ENCODE results near the gene DRD2. TPM values are rescaled to one million over a fixed set of nuclear protein-coding genes. Genes with fewer than 3 reads are reported as not detected.

Gene DRD2
- total RNA-seq, 1 experiment from 2014 or later, result 0.44 TPM

DNA sequence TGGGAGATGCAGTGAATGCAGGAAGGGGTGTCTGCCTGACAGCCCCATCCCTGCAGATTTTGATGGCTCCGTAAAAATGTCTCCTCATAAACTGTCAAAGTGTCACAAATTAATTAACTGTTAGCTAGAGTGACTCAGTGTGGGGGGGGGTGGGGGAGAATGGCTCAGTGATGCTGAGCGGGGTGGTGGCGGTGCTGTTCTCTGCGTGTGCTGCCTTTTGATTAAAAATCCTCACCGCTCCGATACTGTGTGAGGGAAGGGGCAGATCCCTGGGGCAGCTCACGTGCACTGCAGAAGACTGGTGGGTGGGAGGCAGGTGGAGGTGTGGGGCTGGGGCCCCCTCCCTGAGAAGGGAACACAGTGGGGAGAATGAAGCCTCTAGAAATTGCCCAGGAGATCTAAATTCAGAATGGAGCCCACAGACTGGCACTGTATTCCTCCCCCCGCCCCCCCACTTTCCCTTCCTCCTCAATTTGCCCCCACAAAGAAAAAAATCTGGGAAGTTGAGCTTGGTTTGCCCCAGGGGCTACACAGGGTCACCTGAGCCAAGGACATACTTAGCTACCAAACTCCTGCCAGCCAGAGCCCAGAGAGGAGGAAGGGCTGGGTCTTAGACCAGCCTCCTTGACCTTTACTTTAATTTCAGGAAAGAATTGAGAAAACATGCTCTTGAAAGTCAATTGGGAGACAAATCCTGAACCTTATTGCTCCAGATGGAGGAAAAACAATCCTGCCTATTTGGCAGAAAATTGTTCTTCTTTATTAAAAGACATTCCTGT lies 39.8 kb downstream of the DRD2 start:
- no peak overlapping the region for H3K9ac ChIP-seq (ENCODE audit: extremely low read depth, insufficient read length, low read length)
- no peaks in the 10 kb centered on the region for H3K79me2 ChIP-seq (ENCODE audit: insufficient read depth, low read length)
- no peak overlapping the region for H2BK5ac ChIP-seq (ENCODE audit: insufficient read length, low read length)
- no peak overlapping the region for H4K91ac ChIP-seq (ENCODE audit: insufficient read length, low read depth, low read length)
- H3K9me3 ChIP-seq (ENCODE audit: control insufficient read depth, low read depth, low read length), result no peaks in the 10 kb centered on the region
- no peak overlapping the region for H2BK120ac ChIP-seq (ENCODE audit: low read depth, low read length, poor library complexity, severe bottlenecking)
- no peaks in the 10 kb centered on the region for H3K79me1 ChIP-seq (ENCODE audit: insufficient read depth, low read depth, low read length, poor library complexity, severe bottlenecking)
- no peak overlapping the region for H3K14ac ChIP-seq (ENCODE audit: insufficient read depth, low read length)
- H3K23me2 ChIP-seq (ENCODE audit: insufficient read length, low read depth, low read length, poor library complexity, severe bottlenecking), result no peaks in the 10 kb centered on the region
- no peak overlapping the region for H3K4ac ChIP-seq (ENCODE audit: low read depth, low read length)
- Mint-ChIP-seq H3K27me3 (ENCODE audit: low read depth) (peaks cover 3% of the 10 kb centered on the region), H3K4me3 (no peak overlapping the region), H3K9me3 (no peaks in the 10 kb centered on the region), H3K36me3 (ENCODE audit: insufficient read depth in 1 of 3, low read depth in 3 of 3) (no peaks in the 10 kb centered on the region; a peak in 1 of 7 replicates), H3K4me1 (peaks cover 12 to 16% of the 10 kb centered on the region in 2 experiments), H3K27ac (no peak overlapping the region)
- no peak overlapping the region for H3K23ac ChIP-seq (ENCODE audit: insufficient read length, low read depth, low read length)
- DNase-seq, result no peak
- H3K18ac ChIP-seq (ENCODE audit: insufficient read length, low read depth, low read length), result no peak overlapping the region
- no CpG with 5 or more reads among the region's 8 CpGs for WGBS (ENCODE audit: extremely low coverage, insufficient read length, low lambda C conversion rate)
- H4K8ac ChIP-seq (replicated peaks; ENCODE audit: insufficient read length, low read depth, low read length), result no peak overlapping the region
- H2AK5ac ChIP-seq (ENCODE audit: insufficient read length, low read length), result no peak overlapping the region
- H3T11ph ChIP-seq (ENCODE audit: low read length), result no peak overlapping the region
- H2BK12ac ChIP-seq (ENCODE audit: insufficient read length, low read depth, low read length), result no peak overlapping the region
- H3K27me3 ChIP-seq (ENCODE audit: insufficient read depth, low read length), result no peaks in the 10 kb centered on the region
- no peak overlapping the region for H3K27ac ChIP-seq (ENCODE audit: insufficient read length, low read depth, low read length)
- no peak overlapping the region for H2AFZ ChIP-seq (ENCODE audit: low read length)
- H3K4me2 ChIP-seq (ENCODE audit: insufficient read depth, insufficient read length, low read length), result no peak overlapping the region
- H3K4me1 ChIP-seq (ENCODE audit: insufficient read depth, low read length), result peaks cover 4% of the 10 kb centered on the region; the same call in 1 of the 2 replicates
- H4K5ac ChIP-seq (ENCODE audit: insufficient read length, low read depth, low read length), result no peak overlapping the region
- TF ChIP-seq, protein P1, sequence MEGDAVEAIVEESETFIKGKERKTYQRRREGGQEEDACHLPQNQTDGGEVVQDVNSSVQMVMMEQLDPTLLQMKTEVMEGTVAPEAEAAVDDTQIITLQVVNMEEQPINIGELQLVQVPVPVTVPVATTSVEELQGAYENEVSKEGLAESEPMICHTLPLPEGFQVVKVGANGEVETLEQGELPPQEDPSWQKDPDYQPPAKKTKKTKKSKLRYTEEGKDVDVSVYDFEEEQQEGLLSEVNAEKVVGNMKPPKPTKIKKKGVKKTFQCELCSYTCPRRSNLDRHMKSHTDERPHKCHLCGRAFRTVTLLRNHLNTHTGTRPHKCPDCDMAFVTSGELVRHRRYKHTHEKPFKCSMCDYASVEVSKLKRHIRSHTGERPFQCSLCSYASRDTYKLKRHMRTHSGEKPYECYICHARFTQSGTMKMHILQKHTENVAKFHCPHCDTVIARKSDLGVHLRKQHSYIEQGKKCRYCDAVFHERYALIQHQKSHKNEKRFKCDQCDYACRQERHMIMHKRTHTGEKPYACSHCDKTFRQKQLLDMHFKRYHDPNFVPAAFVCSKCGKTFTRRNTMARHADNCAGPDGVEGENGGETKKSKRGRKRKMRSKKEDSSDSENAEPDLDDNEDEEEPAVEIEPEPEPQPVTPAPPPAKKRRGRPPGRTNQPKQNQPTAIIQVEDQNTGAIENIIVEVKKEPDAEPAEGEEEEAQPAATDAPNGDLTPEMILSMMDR (conservative IDR thresholded peaks at IDR 0.05), result no peak
- H4K20me1 ChIP-seq (ENCODE audit: control insufficient read depth, insufficient read depth, insufficient read length), result no peaks in the 10 kb centered on the region
- H2BK15ac ChIP-seq (ENCODE audit: low read depth, low read length), result no peak overlapping the region
- H2BK20ac ChIP-seq (ENCODE audit: low read depth, low read length, poor library complexity, severe bottlenecking), result no peak overlapping the region
- H3K56ac ChIP-seq (ENCODE audit: insufficient read length, low read depth, low read length), result no peak overlapping the region

Measured in H9 (cell line).